HG03025 (cell line): ENCODE measurements around the gene MAPK8IP1.
"Not testable (repeated sequence)": the region's sequence is repeated elsewhere in the genome, so short reads cannot be mapped to it uniquely, and the experiment has no call there.

Experiments used
- ATAC-seq: cut with Tn5 transposase; IDR thresholded peaks from one replicate; pipeline ENCODE4 v1.9.1; 2021; ENCODE audit warnings: mild to moderate bottlenecking, moderate library complexity; ENCODE audit not compliant: unreplicated experiment, low FRiP score

MAPK8IP1 gene

GRCh38 chr11:45885274-45885920 lies at the start of gene MAPK8IP1:
MAPK8IP1 (plus strand) TSS chr11:45885651; CDS start chr11:45885821, 170 bp downstream.
- no peak for ATAC-seq

- ATAC-seq, result no peak
Observed at GRCh38 chr11:45839204-45839603, 46.2 kb upstream of the MAPK8IP1 start.

GRCh38 chr11:45840251-45840650 lies 45.2 kb upstream of the MAPK8IP1 start:
- not testable (repeated sequence) for ATAC-seq

- ATAC-seq, result peak; percentile 27
Observed at GRCh38 chr11:45843158-45843924, 42.1 kb upstream of the MAPK8IP1 start.

GRCh38 chr11:45844822-45845578 lies 40.5 kb upstream of the MAPK8IP1 start:
- ATAC-seq, result no peak

GRCh38 chr11:45846174-45846675 lies 39.2 kb upstream of the MAPK8IP1 start:
- ATAC-seq, result no peak

GRCh38 chr11:45846974-45847910 lies 38.2 kb upstream of the MAPK8IP1 start, which contains the start of gene CRY2:
CRY2 (plus strand) TSS chr11:45847475; CDS start chr11:45847491, 16 bp downstream.
- ATAC-seq, result peak; percentile 89

GRCh38 chr11:45847911-45848316 lies 37.5 kb upstream of the MAPK8IP1 start:
- ATAC-seq, result peak; percentile 13

- ATAC-seq, result no peak
Observed at GRCh38 chr11:45848654-45849081, 36.8 kb upstream of the MAPK8IP1 start.

GRCh38 chr11:45850446-45850845 lies 35.0 kb upstream of the MAPK8IP1 start:
- no peak for ATAC-seq

GRCh38 chr11:45851228-45851627 lies 34.2 kb upstream of the MAPK8IP1 start:
- ATAC-seq, result no peak

- no peak for ATAC-seq
Observed at GRCh38 chr11:45852018-45852711, 33.3 kb upstream of the MAPK8IP1 start.

- no peak for ATAC-seq
Observed at GRCh38 chr11:45852712-45853101, 32.7 kb upstream of the MAPK8IP1 start.

GRCh38 chr11:45853332-45854219 lies 31.9 kb upstream of the MAPK8IP1 start:
- ATAC-seq, result no peak

- ATAC-seq, result no peak
Observed at GRCh38 chr11:45855308-45855707, 30.1 kb upstream of the MAPK8IP1 start.

GRCh38 chr11:45856044-45856468 lies 29.4 kb upstream of the MAPK8IP1 start:
- ATAC-seq, result no peak

- ATAC-seq, result no peak
Observed at GRCh38 chr11:45857961-45858474, 27.4 kb upstream of the MAPK8IP1 start.
